ENCODE results near the gene SUPT5H. TPM values are rescaled to one million over a fixed set of nuclear protein-coding genes. Genes with fewer than 3 reads are reported as not detected.

The SUPT5H gene
- total RNA-seq, 5 donors from 2014 or later (not counting 1 experiment from before 2014, with no cell fraction given), result 180 to 301 (median 194) TPM

- peaks cover 16 to 19% of the 10 kb centered on the region in 2 donors for H3K36me3 ChIP-seq (ENCODE audit: control insufficient read depth in 2 of 2, extremely low read depth in 1 of 2, insufficient read depth in 1 of 2, low read length in 1 of 2)
- no peak for ATAC-seq (replicated peaks in 1 of 4)
- no peak overlapping the region for H3K27ac ChIP-seq (ENCODE audit: low read length)
- peaks cover 0 to 3% of the 10 kb centered on the region in 2 donors for H3K27me3 Mint-ChIP-seq
- peaks cover 11 to 38% of the 10 kb centered on the region in 2 experiments for H3K4me1 ChIP-seq (ENCODE audit: control insufficient read depth in 1 of 2, extremely low read depth in 1 of 2, insufficient read depth in 2 of 2, low read length in 2 of 2)
- POLR2A ChIA-PET, result no interaction called here
- peaks cover 28 to 42% (median 36%) of the 10 kb centered on the region in 3 donors for H3K4me1 Mint-ChIP-seq
- H3K4me3 ChIP-seq (ENCODE audit: control insufficient read depth in 1 of 2, extremely low read depth in 1 of 2, low read length in 1 of 2), result no peak overlapping the region
- H3K27me3 ChIP-seq (replicated peaks in 1 of 2; ENCODE audit: control insufficient read depth in 2 of 2, extremely low read depth in 1 of 2, insufficient read depth in 2 of 2, low read length in 1 of 2), result no peaks in the 10 kb centered on the region
- peak overlapping the region in 1 of 2 donors; percentile 39 for H3K27ac Mint-ChIP-seq
- DNase-seq, result no peak
- H3K9me3 ChIP-seq, result no peaks in the 10 kb centered on the region
- CTCF ChIA-PET, result interaction anchor here in 1 of 2 donors (0.6 kb wide), 1 partner anchor 871 kb away, joined by 3 read pairs; no protein-coding TSS in a partner anchor
- H3K9me3 Mint-ChIP-seq, result no peaks in the 10 kb centered on the region
- H3K36me3 Mint-ChIP-seq, result peaks cover 15% of the 10 kb centered on the region
- peak overlapping the region in 1 of 3 donors; percentile 83 for H3K4me3 Mint-ChIP-seq
- 93% methylated on average over 31 of the region's 35 CpGs for WGBS (ENCODE audit: insufficient coverage)
Measured at GRCh38 chr19:39415111-39416046, 30.0 kb upstream of the SUPT5H start.

- no peak overlapping the region for H3K4me3 ChIP-seq (ENCODE audit: control insufficient read depth in 1 of 2, extremely low read depth in 1 of 2, low read length in 1 of 2)
- peaks cover 18 to 25% of the 10 kb centered on the region in 2 donors for H3K36me3 ChIP-seq (ENCODE audit: control insufficient read depth in 2 of 2, extremely low read depth in 1 of 2, insufficient read depth in 1 of 2, low read length in 1 of 2)
- Mint-ChIP-seq H3K27ac (peak overlapping the region in 1 of 2 donors; percentile 34), H3K36me3 (peaks cover 15% of the 10 kb centered on the region), H3K4me3 (no peak overlapping the region), H3K27me3 (peaks cover 0 to 3% of the 10 kb centered on the region in 2 donors), H3K4me1 (peaks cover 18 to 32% (median 25%) of the 10 kb centered on the region in 3 donors), H3K9me3 (no peaks in the 10 kb centered on the region)
- H3K27ac ChIP-seq (ENCODE audit: low read length), result no peak overlapping the region
- CTCF ChIA-PET, result interaction anchor here (0.6 to 0.8 kb wide), 3 partner anchors 13 to 872 kb away, joined by 3 to 8 read pairs (median 5); partner anchors contain the start of gene EID2B (in 1 of the 2)
- peaks cover 2 to 27% of the 10 kb centered on the region in 2 experiments for H3K4me1 ChIP-seq (ENCODE audit: control insufficient read depth in 1 of 2, extremely low read depth in 1 of 2, insufficient read depth in 2 of 2, low read length in 2 of 2)
- ATAC-seq (replicated peaks in 1 of 4), result no peak
- 94% methylated on average over 15 of the region's 27 CpGs for WGBS (ENCODE audit: insufficient coverage)
- H3K9me3 ChIP-seq, result no peaks in the 10 kb centered on the region
- no peak for DNase-seq
- POLR2A ChIA-PET, result interaction anchor here in 1 of 2 donors (1.7 kb wide), 1 partner anchor 19 kb away, joined by 4 read pairs; the partner anchor contains the start of gene RPS16
- no peaks in the 10 kb centered on the region for H3K27me3 ChIP-seq (replicated peaks in 1 of 2; ENCODE audit: control insufficient read depth in 2 of 2, extremely low read depth in 1 of 2, insufficient read depth in 2 of 2, low read length in 1 of 2)
Measured at GRCh38 chr19:39416152-39417120, 28.9 kb upstream of the SUPT5H start.

GRCh38 chr19:39417463-39418181 is 27.8 kb upstream of the SUPT5H start:
- Mint-ChIP-seq H3K27ac (peak overlapping the region; percentile 44 to 74), H3K9me3 (no peaks in the 10 kb centered on the region), H3K27me3 (no peaks in the 10 kb centered on the region), H3K4me1 (peaks cover 13 to 22% (median 16%) of the 10 kb centered on the region in 3 donors), H3K36me3 (peaks cover 15% of the 10 kb centered on the region), H3K4me3 (no peak overlapping the region)
- DNase-seq (peak in 1 of 35 experiments; percentile 19), ATAC-seq (replicated peaks in 1 of 4) (no peak)
- ChIA-PET POLR2A (interaction anchor here (0.9 to 1.7 kb wide), 2 partner anchors 18 kb away, joined by 3 to 4 read pairs; partner anchors contain the start of gene RPS16 (in 1 of the 2)), CTCF (interaction anchor here in 1 of 2 donors (0.8 kb wide), 1 partner anchor 12 kb away, joined by 8 read pairs; no protein-coding TSS in a partner anchor)
- H3K4me3 ChIP-seq (ENCODE audit: control insufficient read depth in 1 of 2, extremely low read depth in 1 of 2, low read length in 1 of 2), result no peak overlapping the region
- H3K9me3 ChIP-seq, result no peaks in the 10 kb centered on the region
- no peak overlapping the region for H3K27ac ChIP-seq (ENCODE audit: low read length)
- H3K4me1 ChIP-seq (ENCODE audit: control insufficient read depth in 1 of 2, extremely low read depth in 1 of 2, insufficient read depth in 2 of 2, low read length in 2 of 2), result peaks cover 0 to 21% of the 10 kb centered on the region in 2 experiments
- H3K27me3 ChIP-seq (replicated peaks in 1 of 2; ENCODE audit: control insufficient read depth in 2 of 2, extremely low read depth in 1 of 2, insufficient read depth in 2 of 2, low read length in 1 of 2), result no peaks in the 10 kb centered on the region
- WGBS (ENCODE audit: insufficient coverage), result 87% methylated on average over 18 of the region's 30 CpGs
- H3K36me3 ChIP-seq (ENCODE audit: control insufficient read depth in 2 of 2, extremely low read depth in 1 of 2, insufficient read depth in 1 of 2, low read length in 1 of 2), result peaks cover 18 to 32% of the 10 kb centered on the region in 2 donors

GRCh38 chr19:39419003-39419402 is 26.4 kb upstream of the SUPT5H start:
- no peak overlapping the region for H3K4me3 Mint-ChIP-seq
- peak overlapping the region in 1 of 2 donors; percentile 44 for H3K27ac Mint-ChIP-seq
- no peak for DNase-seq
- ATAC-seq (replicated peaks in 1 of 4), result no peak
- no peaks in the 10 kb centered on the region for H3K27me3 Mint-ChIP-seq
- peaks cover 22% of the 10 kb centered on the region for H3K36me3 Mint-ChIP-seq
- ChIA-PET POLR2A (interaction anchor here in 1 of 2 donors (0.6 kb wide), 1 partner anchor 17 kb away, joined by 3 read pairs; the partner anchor contains the start of gene RPS16), CTCF (no interaction called here)
- WGBS (ENCODE audit: insufficient coverage), result no CpG with 5 or more reads among the region's 9 CpGs
- peaks cover 7 to 17% (median 12%) of the 10 kb centered on the region in 3 donors for H3K4me1 Mint-ChIP-seq
- Histone ChIP-seq H3K36me3 (ENCODE audit: control insufficient read depth in 2 of 2, extremely low read depth in 1 of 2, insufficient read depth in 1 of 2, low read length in 1 of 2) (peaks cover 26 to 43% of the 10 kb centered on the region in 2 donors), H3K4me1 (ENCODE audit: control insufficient read depth in 1 of 2, extremely low read depth in 1 of 2, insufficient read depth in 2 of 2, low read length in 2 of 2) (peaks cover 0 to 10% of the 10 kb centered on the region in 2 experiments), H3K27ac (ENCODE audit: low read length) (no peak overlapping the region), H3K27me3 (replicated peaks in 1 of 2; ENCODE audit: control insufficient read depth in 2 of 2, extremely low read depth in 1 of 2, insufficient read depth in 2 of 2, low read length in 1 of 2) (no peaks in the 10 kb centered on the region), H3K9me3 (no peaks in the 10 kb centered on the region), H3K4me3 (ENCODE audit: control insufficient read depth in 1 of 2, extremely low read depth in 1 of 2, low read length in 1 of 2) (no peak overlapping the region)
- no peaks in the 10 kb centered on the region for H3K9me3 Mint-ChIP-seq

- ATAC-seq (replicated peaks in 1 of 4), result no peak
- WGBS (ENCODE audit: insufficient coverage), result 98% methylated on average over 11 of the region's 15 CpGs
- Mint-ChIP-seq H3K9me3 (no peaks in the 10 kb centered on the region), H3K4me3 (no peak overlapping the region), H3K27ac (no peak overlapping the region), H3K4me1 (peaks cover 0 to 2% (median 0%) of the 10 kb centered on the region in 3 donors), H3K36me3 (peaks cover 18% of the 10 kb centered on the region), H3K27me3 (no peaks in the 10 kb centered on the region)
- no peaks in the 10 kb centered on the region for H3K9me3 ChIP-seq
- CTCF ChIA-PET, result no interaction called here
- H3K27me3 ChIP-seq (replicated peaks in 1 of 2; ENCODE audit: control insufficient read depth in 2 of 2, extremely low read depth in 1 of 2, insufficient read depth in 2 of 2, low read length in 1 of 2), result no peaks in the 10 kb centered on the region
- H3K4me3 ChIP-seq (ENCODE audit: control insufficient read depth in 1 of 2, extremely low read depth in 1 of 2, low read length in 1 of 2), result no peak overlapping the region
- no peaks in the 10 kb centered on the region for H3K4me1 ChIP-seq (ENCODE audit: control insufficient read depth in 1 of 2, extremely low read depth in 1 of 2, insufficient read depth in 2 of 2, low read length in 2 of 2)
- no peak for DNase-seq
- no peak overlapping the region for H3K27ac ChIP-seq (ENCODE audit: low read length)
- H3K36me3 ChIP-seq (ENCODE audit: control insufficient read depth in 2 of 2, extremely low read depth in 1 of 2, insufficient read depth in 1 of 2, low read length in 1 of 2), result peaks cover 24 to 43% of the 10 kb centered on the region in 2 donors
- POLR2A ChIA-PET, result no interaction called here
Measured at GRCh38 chr19:39420769-39421168, 24.6 kb upstream of the SUPT5H start.
